COLO829 (cell line): ENCODE data around the gene COL10A1.

Experiments used
- DNase-seq: peaks from one replicate; pipeline ENCODE4 v3.0.0; 2012; ENCODE audit warnings: low spot score

Gene COL10A1

DNA sequence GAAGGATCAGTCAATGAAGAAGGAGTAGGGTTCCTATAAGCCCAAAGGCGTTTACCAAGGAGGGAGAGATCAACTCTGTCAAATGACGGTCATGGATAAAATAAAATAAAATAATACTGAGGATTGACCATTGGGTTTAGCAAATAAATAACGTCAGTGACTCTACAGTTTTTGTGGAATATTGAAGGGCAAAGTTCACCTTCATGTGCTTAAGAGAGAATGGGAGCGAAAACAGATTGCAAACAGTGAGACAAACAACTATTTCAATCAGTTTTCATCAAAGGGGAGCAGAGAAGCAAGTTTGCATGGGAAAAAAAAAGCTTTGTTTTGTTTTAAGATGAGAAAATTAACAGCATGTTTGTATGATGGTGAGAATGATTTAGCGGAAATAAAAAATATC, 42.9 kb downstream of the COL10A1 start:
- no peak for DNase-seq

- DNase-seq: no peak
These were observed 47.0 kb downstream of the COL10A1 start for GRCh38 chr6:116078945-116079344.

DNA sequence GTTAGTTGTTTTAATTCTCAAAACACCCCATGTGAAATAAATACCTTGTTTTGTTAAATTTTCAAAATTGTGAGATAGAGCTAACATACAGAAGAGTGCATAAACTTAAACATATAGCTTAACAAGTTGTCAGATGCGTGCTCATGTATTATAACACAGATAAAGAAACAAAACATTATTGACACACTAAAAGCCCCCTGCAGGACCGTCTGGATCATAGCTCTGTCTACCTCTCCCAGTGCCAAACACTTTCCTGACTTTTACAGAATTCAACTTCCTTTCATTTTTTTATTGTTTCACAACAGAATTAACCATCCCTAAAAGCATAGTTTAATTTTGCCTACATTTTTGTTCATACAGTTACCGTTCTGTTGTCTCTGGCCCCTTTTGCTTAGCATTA, 47.4 kb downstream of the COL10A1 start:
- no peak for DNase-seq

- DNase-seq: no peak
These were observed 51.1 kb downstream of the COL10A1 start for GRCh38 chr6:116074732-116075390.

GRCh38 chr6:116073765-116074440, 52.0 kb downstream of the COL10A1 start:
- no peak for DNase-seq

GRCh38 chr6:116072368-116072767, 53.6 kb downstream of the COL10A1 start:
- DNase-seq: no peak

- no peak for DNase-seq
These were observed 55.1 kb downstream of the COL10A1 start for GRCh38 chr6:116070616-116071389.

GRCh38 chr6:116070101-116070500, 55.8 kb downstream of the COL10A1 start:
- no peak for DNase-seq
